Calu3 (cell line): ENCODE data around the gene RUNX2. TPM values are rescaled to one million over a fixed set of nuclear protein-coding genes. Genes with fewer than 3 reads are reported as not detected.

Source experiments
- BruUV-seq: library from RNA; stranded (reverse); fragments of 400-500 nt; replicated peaks from 2 replicates; lab custom pipeline; 2021; lab: Mats Ljungman, UMichigan
- CTCF ChIA-PET: fragments of 300-600 bp; sonication (Branson Sonifier 250); formaldehyde crosslinking; loops from one replicate; lab custom pipeline; 2022; ENCODE audit warnings: antibody characterized with exemption; lab: Charles Lee
- DNase-seq: peaks from one replicate; pipeline ENCODE4 v3.0.0; 2022
- H3K27ac Mint-ChIP-seq: one replicate; pipeline ENCODE4 v1.8.0; 2022; ENCODE audit warnings: mixed read lengths; ENCODE audit not compliant: unreplicated experiment
- H3K27me3 Mint-ChIP-seq: one replicate; pipeline ENCODE4 v1.8.0; 2022; ENCODE audit warnings: mixed read lengths; ENCODE audit not compliant: unreplicated experiment
- H3K36me3 Mint-ChIP-seq: one replicate; pipeline ENCODE4 v1.8.0; 2022; ENCODE audit warnings: mild to moderate bottlenecking, moderate library complexity, mixed read lengths; ENCODE audit not compliant: insufficient read depth, unreplicated experiment
- H3K4me1 Mint-ChIP-seq: one replicate; pipeline ENCODE4 v1.8.0; 2022; ENCODE audit warnings: mild to moderate bottlenecking, low read depth, mixed read lengths; ENCODE audit not compliant: unreplicated experiment
- H3K4me3 Mint-ChIP-seq: one replicate; pipeline ENCODE4 v1.8.0; 2022; ENCODE audit warnings: mild to moderate bottlenecking, low read depth, moderate library complexity, mixed read lengths; ENCODE audit not compliant: unreplicated experiment
- H3K9me3 Mint-ChIP-seq: one replicate; pipeline ENCODE4 v1.8.0; 2022; ENCODE audit warnings: low read depth, mixed read lengths; ENCODE audit not compliant: unreplicated experiment
- CTCF ChIP-seq: fragments of 200-600 bp; IDR thresholded peaks from one replicate; pipeline ENCODE4 v1.8.0; 2022; ENCODE audit warnings: antibody characterized with exemption; ENCODE audit not compliant: unreplicated experiment
- intact Hi-C: fragments of 100-400 bp; cut with micrococcal nuclease; formaldehyde crosslinking; loops from one replicate; pipeline ENCODE4 v1.10.0; 2022; ENCODE audit not compliant: unreplicated experiment
- total RNA-seq: library from RNA; stranded (reverse); gene quantifications from 2 replicates; pipeline ENCODE4 v1.2.3, GENCODE V29; 2022

Gene RUNX2
- total RNA-seq, 1 experiment from 2014 or later, result 0.54 TPM

DNA sequence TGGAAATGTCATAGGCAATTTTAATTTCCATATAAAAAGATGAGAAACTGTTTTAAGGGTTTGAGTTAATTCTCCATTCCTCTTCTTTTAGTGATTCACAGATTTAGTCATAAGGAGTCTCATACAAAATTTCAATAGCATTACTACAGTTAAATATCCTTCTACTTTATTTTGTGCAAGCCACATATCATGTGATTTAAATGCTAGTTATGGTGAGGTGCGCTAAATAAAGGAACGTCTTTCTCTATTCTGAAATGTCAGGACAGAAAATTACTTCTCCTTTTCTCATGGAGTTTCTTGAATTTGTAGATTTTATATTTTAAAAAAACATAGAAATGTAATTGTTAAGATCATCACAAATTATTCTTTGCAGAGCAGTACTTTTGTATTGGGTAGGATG, 99.6 kb downstream of the RUNX2 start:
- H3K27me3 Mint-ChIP-seq, result peaks cover 10% of the 10 kb centered on the region
- no peaks in the 10 kb centered on the region for H3K9me3 Mint-ChIP-seq
- intact Hi-C loops, result no loop called here
- CTCF ChIA-PET, result no interaction called here
- no TSS peak for BruUV-seq
- no peak overlapping the region for H3K27ac Mint-ChIP-seq
- no peak for DNase-seq
- H3K4me1 Mint-ChIP-seq, result no peaks in the 10 kb centered on the region
- peaks cover 7% of the 10 kb centered on the region for H3K36me3 Mint-ChIP-seq
- no peak overlapping the region for H3K4me3 Mint-ChIP-seq
- no peak for TF ChIP-seq CTCF

- H3K27ac Mint-ChIP-seq, result no peak overlapping the region
- no peak for DNase-seq
- CTCF ChIA-PET, result interaction anchor here (0.6 kb wide), 1 partner anchor 1806 kb away, joined by 4 read pairs; no protein-coding TSS in a partner anchor
- no peaks in the 10 kb centered on the region for H3K27me3 Mint-ChIP-seq
- intact Hi-C loops, result no loop called here
- peaks cover 4% of the 10 kb centered on the region for H3K4me1 Mint-ChIP-seq
- H3K4me3 Mint-ChIP-seq, result no peak overlapping the region
- TF ChIP-seq CTCF, result no peak
- H3K9me3 Mint-ChIP-seq, result no peaks in the 10 kb centered on the region
- no TSS peak for BruUV-seq
- no peaks in the 10 kb centered on the region for H3K36me3 Mint-ChIP-seq
These were observed 100.6 kb downstream of the RUNX2 start for GRCh38 chr6:45428727-45429126.

- no peaks in the 10 kb centered on the region for H3K36me3 Mint-ChIP-seq
- H3K4me3 Mint-ChIP-seq, result no peak overlapping the region
- H3K27me3 Mint-ChIP-seq, result no peaks in the 10 kb centered on the region
- CTCF ChIA-PET, result no interaction called here
- TF ChIP-seq CTCF, result no peak
- BruUV-seq, result no TSS peak
- intact Hi-C loops, result no loop called here
- no peak for DNase-seq
- no peak overlapping the region for H3K27ac Mint-ChIP-seq
- peaks cover 13% of the 10 kb centered on the region for H3K4me1 Mint-ChIP-seq
- no peaks in the 10 kb centered on the region for H3K9me3 Mint-ChIP-seq
These were observed 102.6 kb downstream of the RUNX2 start for GRCh38 chr6:45430590-45431202.

- CTCF ChIA-PET, result no interaction called here
- H3K27ac Mint-ChIP-seq, result no peak overlapping the region
- no peak for DNase-seq
- intact Hi-C loops, result no loop called here
- no peaks in the 10 kb centered on the region for H3K36me3 Mint-ChIP-seq
- no peak for TF ChIP-seq CTCF
- H3K9me3 Mint-ChIP-seq, result no peaks in the 10 kb centered on the region
- BruUV-seq, result no TSS peak
- no peaks in the 10 kb centered on the region for H3K27me3 Mint-ChIP-seq
- peaks cover 21% of the 10 kb centered on the region for H3K4me1 Mint-ChIP-seq
- H3K4me3 Mint-ChIP-seq, result no peak overlapping the region
These were observed 103.4 kb downstream of the RUNX2 start for GRCh38 chr6:45431317-45432065.
